Heart left ventricle (tissue), 13 donors: ENCODE measurements around the gene RAX2.

ENCODE experiments used
- CTCF ChIP-seq, 12 donors: fragments of 200-600 bp; sonication (generic) in 4 of 12; IDR thresholded peaks; one replicate each; pipeline versions ENCODE4 v1.5.0 to v1.8.0; 2018 to 2022; ENCODE audit warnings: antibody characterized with exemption in 12 of 12, mild to moderate bottlenecking in 5 of 12
- POLR2A ChIP-seq, 2 donors: fragments of 450-650 bp; IDR thresholded peaks; one replicate each; pipeline ENCODE4 v1.6.1; 2017; ENCODE audit warnings: antibody characterized with exemption in 2 of 2, mild to moderate bottlenecking in 2 of 2, moderate library complexity in 2 of 2
- donor health status: ischemic (EF 13 %, LVEDD 7.1; RV severe dilation, severe dysfunction).
- donor health status: DM: no; HTN: yes; CAD: no.
- donor health status: DM: no; HTN: no; CAD: no.
- donor health status: ischemic (EF 25% LVEDD 6.9; RV normal size, moderate dysfunction).
- donor health status: ischemic (EF 25% LVEDD 5.7; RV mildly dilated, moderate dysfunction).
- donor health status: ischemic (EF 35%, LVEDD 5.7; RV mildly dilated, moderate dysfunction).
- donor health status: nonischemic (EF 11% LVEDD 7.7; RV severe dilation, severe dysfunction).
- donor health status: DM: yes; HTN: yes; CAD: no.
- donor health status: PGD.
- donor health status: ischemic (EF 29% LVEDD 5.4; RV normal size, mild dysfunction).
- donor health status: nonischemic (EF 23%, LVEDD 6.1; RV moderate dilation, normal function).

- TF ChIP-seq CTCF (IDR thresholded peaks at IDR 0.05) (no peak), POLR2A (IDR thresholded peaks at IDR 0.05) (no peak)
These were observed 9.6 kb upstream of the RAX2 start for GRCh38 chr19:3781603-3782002.
